Measurements from ENCODE around the gene SBSN. TPM values are rescaled to one million over a fixed set of nuclear protein-coding genes. Genes with fewer than 3 reads are reported as not detected.

SBSN gene
- total RNA-seq, 1 experiment from 2014 or later = 0.39 TPM

DNA sequence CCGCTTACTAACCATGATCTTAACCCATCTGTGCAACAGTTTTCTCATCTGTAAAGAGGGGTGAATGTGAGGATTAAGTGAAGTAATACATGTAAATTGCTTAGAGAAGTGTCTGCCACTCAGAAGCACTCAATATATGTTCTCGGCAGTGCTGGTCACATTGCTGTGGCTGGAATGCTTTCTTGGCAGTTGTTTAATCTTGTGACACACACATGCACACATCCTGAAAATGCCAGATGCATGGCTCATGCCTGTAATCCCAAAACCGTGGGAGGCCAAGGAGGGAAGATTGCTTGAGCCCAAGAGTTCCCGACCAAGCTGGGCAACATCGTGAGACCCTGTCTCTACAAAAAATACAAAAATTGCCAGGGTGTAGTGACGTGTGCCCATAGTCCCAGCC lies 9.8 kb downstream of the SBSN start:
- ATAC-seq (peak; percentile 57), DNase-seq (ENCODE audit: low read depth, low spot score) (peak; percentile 88)
- Histone ChIP-seq H3K4me3 (ENCODE audit: low read depth in 2 of 2, low read length in 2 of 2) (no peak overlapping the region), H3K27me3 (ENCODE audit: control insufficient read depth, insufficient read depth, low read length) (no peaks in the 10 kb centered on the region), H3K4me1 (ENCODE audit: control insufficient read depth, insufficient read depth, low read length) (peaks cover 5% of the 10 kb centered on the region; the same call in 1 of the 2 replicates), H3K9me3 (ENCODE audit: control insufficient read depth, insufficient read depth, low read depth, low read length) (no peaks in the 10 kb centered on the region), H3K36me3 (ENCODE audit: control insufficient read depth, insufficient read depth, low read length) (no peaks in the 10 kb centered on the region), H3K27ac (ENCODE audit: low read length) (no peak overlapping the region)
- in situ Hi-C loops (cut with HindIII; ENCODE audit: low pct_unique_long_range_greater_than_20kb, low sequenced_read_pairs) = no loop called here
- ChIA-PET CTCF (no interaction called here), POLR2A (interaction anchor here (0.7 kb wide), 1 partner anchor 1016 kb away, joined by 6 read pairs; no protein-coding TSS in a partner anchor)
- TF ChIP-seq SIN3A (IDR thresholded peaks at IDR 0.05; ENCODE audit: borderline replicate concordance, insufficient read depth, low read depth, low read length) (no peak), TCF7L2 (IDR thresholded peaks at IDR 0.05; ENCODE audit: low read depth, low read length) (no peak), POLR2AphosphoS5 (IDR thresholded peaks at IDR 0.05; ENCODE audit: low read depth, low read length) (no peak)
- TF ChIP-seq, protein P1, sequence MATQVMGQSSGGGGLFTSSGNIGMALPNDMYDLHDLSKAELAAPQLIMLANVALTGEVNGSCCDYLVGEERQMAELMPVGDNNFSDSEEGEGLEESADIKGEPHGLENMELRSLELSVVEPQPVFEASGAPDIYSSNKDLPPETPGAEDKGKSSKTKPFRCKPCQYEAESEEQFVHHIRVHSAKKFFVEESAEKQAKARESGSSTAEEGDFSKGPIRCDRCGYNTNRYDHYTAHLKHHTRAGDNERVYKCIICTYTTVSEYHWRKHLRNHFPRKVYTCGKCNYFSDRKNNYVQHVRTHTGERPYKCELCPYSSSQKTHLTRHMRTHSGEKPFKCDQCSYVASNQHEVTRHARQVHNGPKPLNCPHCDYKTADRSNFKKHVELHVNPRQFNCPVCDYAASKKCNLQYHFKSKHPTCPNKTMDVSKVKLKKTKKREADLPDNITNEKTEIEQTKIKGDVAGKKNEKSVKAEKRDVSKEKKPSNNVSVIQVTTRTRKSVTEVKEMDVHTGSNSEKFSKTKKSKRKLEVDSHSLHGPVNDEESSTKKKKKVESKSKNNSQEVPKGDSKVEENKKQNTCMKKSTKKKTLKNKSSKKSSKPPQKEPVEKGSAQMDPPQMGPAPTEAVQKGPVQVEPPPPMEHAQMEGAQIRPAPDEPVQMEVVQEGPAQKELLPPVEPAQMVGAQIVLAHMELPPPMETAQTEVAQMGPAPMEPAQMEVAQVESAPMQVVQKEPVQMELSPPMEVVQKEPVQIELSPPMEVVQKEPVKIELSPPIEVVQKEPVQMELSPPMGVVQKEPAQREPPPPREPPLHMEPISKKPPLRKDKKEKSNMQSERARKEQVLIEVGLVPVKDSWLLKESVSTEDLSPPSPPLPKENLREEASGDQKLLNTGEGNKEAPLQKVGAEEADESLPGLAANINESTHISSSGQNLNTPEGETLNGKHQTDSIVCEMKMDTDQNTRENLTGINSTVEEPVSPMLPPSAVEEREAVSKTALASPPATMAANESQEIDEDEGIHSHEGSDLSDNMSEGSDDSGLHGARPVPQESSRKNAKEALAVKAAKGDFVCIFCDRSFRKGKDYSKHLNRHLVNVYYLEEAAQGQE (IDR thresholded peaks at IDR 0.05; ENCODE audit: insufficient read depth in 1 of 2, low read depth in 2 of 2, low read length in 1 of 2) = no peak
- TF ChIP-seq, protein P2, sequence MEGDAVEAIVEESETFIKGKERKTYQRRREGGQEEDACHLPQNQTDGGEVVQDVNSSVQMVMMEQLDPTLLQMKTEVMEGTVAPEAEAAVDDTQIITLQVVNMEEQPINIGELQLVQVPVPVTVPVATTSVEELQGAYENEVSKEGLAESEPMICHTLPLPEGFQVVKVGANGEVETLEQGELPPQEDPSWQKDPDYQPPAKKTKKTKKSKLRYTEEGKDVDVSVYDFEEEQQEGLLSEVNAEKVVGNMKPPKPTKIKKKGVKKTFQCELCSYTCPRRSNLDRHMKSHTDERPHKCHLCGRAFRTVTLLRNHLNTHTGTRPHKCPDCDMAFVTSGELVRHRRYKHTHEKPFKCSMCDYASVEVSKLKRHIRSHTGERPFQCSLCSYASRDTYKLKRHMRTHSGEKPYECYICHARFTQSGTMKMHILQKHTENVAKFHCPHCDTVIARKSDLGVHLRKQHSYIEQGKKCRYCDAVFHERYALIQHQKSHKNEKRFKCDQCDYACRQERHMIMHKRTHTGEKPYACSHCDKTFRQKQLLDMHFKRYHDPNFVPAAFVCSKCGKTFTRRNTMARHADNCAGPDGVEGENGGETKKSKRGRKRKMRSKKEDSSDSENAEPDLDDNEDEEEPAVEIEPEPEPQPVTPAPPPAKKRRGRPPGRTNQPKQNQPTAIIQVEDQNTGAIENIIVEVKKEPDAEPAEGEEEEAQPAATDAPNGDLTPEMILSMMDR (IDR thresholded peaks at IDR 0.05) = no peak
- intact Hi-C loops (cut with micrococcal nuclease; ENCODE audit: unreplicated experiment) = no loop called here
- BruUV-seq (replicated peaks) = no TSS peak

DNA sequence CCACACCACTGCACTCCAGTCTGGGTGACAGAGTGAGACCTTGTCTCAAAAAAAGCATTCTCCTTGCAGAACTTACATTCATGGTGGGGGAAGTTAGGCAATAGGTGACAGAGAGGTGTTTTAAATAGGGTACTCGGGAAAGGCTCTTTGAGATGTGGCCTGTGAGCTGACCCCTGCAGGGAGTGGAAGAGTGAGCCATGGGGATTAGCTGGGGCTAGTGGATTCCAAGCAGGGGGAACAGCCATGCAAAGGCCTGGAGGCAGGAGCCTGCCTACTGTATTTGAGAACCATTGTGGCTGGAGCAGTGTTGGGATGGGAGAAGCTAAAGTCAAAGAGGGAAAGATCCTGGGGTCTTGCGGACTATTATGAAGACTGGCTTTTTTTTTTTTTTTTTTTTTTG lies 10.8 kb downstream of the SBSN start:
- Histone ChIP-seq H3K9me3 (ENCODE audit: control insufficient read depth, insufficient read depth, low read depth, low read length) (no peaks in the 10 kb centered on the region), H3K36me3 (ENCODE audit: control insufficient read depth, insufficient read depth, low read length) (no peaks in the 10 kb centered on the region), H3K4me3 (ENCODE audit: low read depth in 2 of 2, low read length in 2 of 2) (no peak overlapping the region), H3K4me1 (ENCODE audit: control insufficient read depth, insufficient read depth, low read length) (peaks cover 5% of the 10 kb centered on the region; the same call in 1 of the 2 replicates), H3K27me3 (ENCODE audit: control insufficient read depth, insufficient read depth, low read length) (no peaks in the 10 kb centered on the region), H3K27ac (ENCODE audit: low read length) (no peak overlapping the region)
- BruUV-seq (replicated peaks) = no TSS peak
- intact Hi-C loops (cut with micrococcal nuclease; ENCODE audit: unreplicated experiment) (no loop called here), in situ Hi-C loops (cut with HindIII; ENCODE audit: low pct_unique_long_range_greater_than_20kb, low sequenced_read_pairs) (no loop called here)
- CTCF ChIA-PET = interaction anchor here (0.6 kb wide), 1 partner anchor 380 kb away, joined by 6 read pairs; no protein-coding TSS in a partner anchor
- TF ChIP-seq POLR2AphosphoS5 (IDR thresholded peaks at IDR 0.05; ENCODE audit: low read depth, low read length) (no peak), TCF7L2 (IDR thresholded peaks at IDR 0.05; ENCODE audit: low read depth, low read length) (no peak), SIN3A (IDR thresholded peaks at IDR 0.05; ENCODE audit: borderline replicate concordance, insufficient read depth, low read depth, low read length) (no peak)
- TF ChIP-seq, protein P2 (IDR thresholded peaks at IDR 0.05) = no peak
- TF ChIP-seq, protein P1 (IDR thresholded peaks at IDR 0.05; ENCODE audit: insufficient read depth in 1 of 2, low read depth in 2 of 2, low read length in 1 of 2) = no peak
- no peak for ATAC-seq
- DNase-seq (ENCODE audit: low read depth, low spot score) = no peak
- POLR2A ChIA-PET = no interaction called here

All from Panc1 (cell line).